ENCODE data around the gene PTPN22. TPM values are rescaled to one million over a fixed set of nuclear protein-coding genes. Genes with fewer than 3 reads are reported as not detected.

Gene PTPN22
- total and polyA plus RNA-seq, 2 experiments from 2014 or later, result 0.86 to 1.6 TPM

DNA sequence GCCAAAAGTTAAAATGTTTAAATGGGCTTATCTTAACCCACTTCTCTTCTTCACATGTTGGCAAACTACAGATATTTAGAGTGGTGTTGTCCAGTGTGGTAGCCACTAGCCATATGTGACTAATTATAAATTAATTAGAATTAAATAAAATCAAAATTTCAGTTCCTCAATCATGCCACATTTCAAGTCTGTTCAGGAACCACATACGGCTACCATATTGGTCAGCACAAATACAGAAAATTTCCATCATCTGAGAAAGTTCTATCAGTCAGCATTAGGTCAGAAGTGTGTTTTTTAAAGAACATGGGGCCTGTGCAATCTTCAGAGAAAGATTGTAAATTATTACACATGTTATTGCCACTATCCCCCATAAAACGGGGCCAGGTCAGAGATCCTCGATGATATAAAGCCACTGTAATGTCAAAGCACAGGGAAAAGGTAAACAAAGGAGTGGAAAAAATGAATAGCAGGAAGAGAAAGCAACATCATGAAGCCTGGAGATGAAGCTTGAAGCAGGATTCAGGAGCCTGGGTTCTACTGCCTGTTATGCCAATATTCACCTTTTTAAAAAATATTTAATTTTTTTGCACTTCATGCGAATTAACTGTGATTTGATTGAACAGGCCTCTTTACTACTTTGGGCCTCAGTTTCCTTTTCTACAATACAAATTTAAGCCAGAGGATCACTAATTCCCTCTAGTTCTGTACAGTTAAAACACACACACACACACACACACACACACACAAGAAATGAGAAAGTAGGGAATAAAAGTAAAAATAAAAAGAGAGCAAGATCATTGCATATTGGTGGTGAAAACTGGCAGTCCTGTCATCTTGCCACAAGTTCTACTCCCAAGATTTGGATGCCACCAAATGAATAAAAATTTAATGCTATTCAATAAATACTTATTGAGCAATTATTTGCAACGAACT, 61.6 kb downstream of the PTPN22 start:
- Histone ChIP-seq H3K4me2 (ENCODE audit: unreplicated experiment) (peak overlapping the region; percentile 99), H3K9me2 (ENCODE audit: insufficient read depth) (no peaks in the 10 kb centered on the region), H3K79me2 (ENCODE audit: insufficient read depth) (peaks cover 70% of the 10 kb centered on the region), H2AFZ (no peak overlapping the region), H3K36me3 (ENCODE audit: low read depth) (peaks cover 3% of the 10 kb centered on the region; the same call in 1 of the 2 replicates), H3K4me1 (ENCODE audit: insufficient read depth) (peaks cover 29% of the 10 kb centered on the region), H3K27me3 (replicated peaks; ENCODE audit: insufficient read depth) (no peaks in the 10 kb centered on the region), H3K27ac (peak overlapping the region; percentile 78), H3K4me3 (peak overlapping the region; percentile 99), H3F3A (ENCODE audit: insufficient read depth) (peaks cover 38% of the 10 kb centered on the region), H3K9me3 (ENCODE audit: low read depth) (no peaks in the 10 kb centered on the region), H4K20me1 (ENCODE audit: insufficient read depth) (no peaks in the 10 kb centered on the region; the same call in 1 of the 2 replicates), H3K9ac (peak overlapping the region; percentile 94)
- DNase-seq, result peak; percentile 55
- WGBS, 2 experiments (ENCODE audit: low coverage in 1 of 2, low lambda C conversion rate in 2 of 2, missing lambda C conversion rate in 2 of 2), result 31 to 35% methylated on average over 5 of the region's 5 CpGs
- no peak for TF ChIP-seq EZH2phosphoT487 (IDR thresholded peaks at IDR 0.05; ENCODE audit: insufficient read depth, low read depth)
- no peak for TF ChIP-seq EZH2 (IDR thresholded peaks at IDR 0.05; ENCODE audit: insufficient read depth, poor library complexity, severe bottlenecking)
- in situ Hi-C loops (cut with MboI), result no loop called here

DNA sequence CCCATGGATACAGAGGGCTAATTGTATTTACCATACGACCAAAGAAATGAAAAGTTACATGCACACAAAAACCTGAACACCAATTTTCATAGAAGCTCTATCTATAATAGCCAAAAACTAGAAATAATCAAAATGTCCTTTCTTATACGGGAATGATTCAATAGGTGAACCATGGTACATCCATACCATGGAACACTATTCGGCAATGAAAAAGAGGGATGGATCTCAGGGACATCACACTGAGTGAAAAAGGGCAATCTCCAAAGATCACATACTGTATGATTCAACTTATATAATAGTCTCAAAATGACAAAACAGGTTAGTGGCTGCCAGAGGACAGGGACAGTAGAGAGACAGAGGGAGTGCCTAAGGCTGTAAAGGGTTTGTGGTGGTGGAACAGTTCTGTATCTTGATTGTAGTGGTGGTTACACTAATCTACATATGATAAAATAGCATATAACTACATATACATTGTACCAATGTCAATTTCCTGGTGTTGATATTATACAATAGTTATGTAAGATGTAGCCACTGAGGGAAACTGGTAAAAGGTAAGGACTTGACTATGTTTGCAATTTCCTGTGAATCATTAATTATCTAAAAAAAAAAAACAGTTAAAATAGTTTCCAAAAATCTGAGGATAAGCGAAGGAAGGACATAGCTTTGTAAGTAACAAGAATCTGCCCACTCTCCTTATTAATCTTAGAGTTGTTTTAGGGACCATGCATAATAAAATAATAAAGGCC, 62.9 kb downstream of the PTPN22 start:
- H3K4me3 ChIP-seq, result peak overlapping the region; percentile 99
- H3K9ac ChIP-seq, result peak overlapping the region; percentile 94; the same call in 1 of the 2 replicates
- no peaks in the 10 kb centered on the region for H3K9me2 ChIP-seq (ENCODE audit: insufficient read depth)
- WGBS, 2 experiments (ENCODE audit: low coverage in 1 of 2, low lambda C conversion rate in 2 of 2, missing lambda C conversion rate in 2 of 2), result 71 to 73% methylated on average over 4 of the region's 4 CpGs
- H3K27ac ChIP-seq, result peak overlapping the region; percentile 78
- peaks cover 39% of the 10 kb centered on the region for H3K4me1 ChIP-seq (ENCODE audit: insufficient read depth)
- peak overlapping the region; percentile 99 for H3K4me2 ChIP-seq (ENCODE audit: unreplicated experiment)
- H3K79me2 ChIP-seq (ENCODE audit: insufficient read depth), result peaks cover 83% of the 10 kb centered on the region
- peaks cover 3% of the 10 kb centered on the region; the same call in 1 of the 2 replicates for H3K36me3 ChIP-seq (ENCODE audit: low read depth)
- H3K9me3 ChIP-seq (ENCODE audit: low read depth), result no peaks in the 10 kb centered on the region
- H2AFZ ChIP-seq, result no peak overlapping the region
- in situ Hi-C loops (cut with MboI), result no loop called here
- no peaks in the 10 kb centered on the region for H3K27me3 ChIP-seq (replicated peaks; ENCODE audit: insufficient read depth)
- peaks cover 38% of the 10 kb centered on the region for H3F3A ChIP-seq (ENCODE audit: insufficient read depth)
- peak; percentile 50 for DNase-seq
- TF ChIP-seq EZH2phosphoT487 (IDR thresholded peaks at IDR 0.05; ENCODE audit: insufficient read depth, low read depth) (no peak), EZH2 (IDR thresholded peaks at IDR 0.05; ENCODE audit: insufficient read depth, poor library complexity, severe bottlenecking) (no peak)
- H4K20me1 ChIP-seq (ENCODE audit: insufficient read depth), result no peaks in the 10 kb centered on the region; the same call in 1 of the 2 replicates

DNA sequence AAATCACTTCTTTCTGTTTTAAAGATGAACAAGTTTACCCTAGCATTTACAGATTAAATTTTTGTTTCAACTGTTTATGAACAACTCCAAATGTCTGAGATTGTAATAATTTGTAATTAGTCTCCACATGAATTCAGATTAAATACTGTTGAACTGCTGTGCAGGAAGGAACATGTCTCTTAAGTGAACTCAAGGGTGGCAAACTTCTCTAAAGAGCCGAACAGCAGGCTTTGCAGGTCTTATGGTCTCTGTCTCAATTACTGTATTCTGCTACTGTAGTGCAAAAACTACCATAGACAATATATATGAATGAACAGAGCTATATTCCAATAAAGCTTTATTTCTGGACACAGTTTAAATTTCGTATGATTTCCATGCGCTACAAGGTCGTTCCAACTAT, 65.9 kb downstream of the PTPN22 start:
- H3K36me3 ChIP-seq (ENCODE audit: low read depth), result peaks cover 3% of the 10 kb centered on the region; the same call in 1 of the 2 replicates
- H3K27ac ChIP-seq, result no peak overlapping the region
- H3F3A ChIP-seq (ENCODE audit: insufficient read depth), result peaks cover 29% of the 10 kb centered on the region
- no peak overlapping the region for H3K4me2 ChIP-seq (ENCODE audit: unreplicated experiment)
- DNase-seq, result no peak
- peaks cover 100% of the 10 kb centered on the region for H3K79me2 ChIP-seq (ENCODE audit: insufficient read depth)
- H3K27me3 ChIP-seq (replicated peaks; ENCODE audit: insufficient read depth), result no peaks in the 10 kb centered on the region
- no peak overlapping the region for H3K4me3 ChIP-seq
- no peaks in the 10 kb centered on the region for H3K9me3 ChIP-seq (ENCODE audit: low read depth)
- no peak overlapping the region for H2AFZ ChIP-seq
- no peak for TF ChIP-seq EZH2 (IDR thresholded peaks at IDR 0.05; ENCODE audit: insufficient read depth, poor library complexity, severe bottlenecking)
- TF ChIP-seq EZH2phosphoT487 (IDR thresholded peaks at IDR 0.05; ENCODE audit: insufficient read depth, low read depth), result no peak
- H3K9me2 ChIP-seq (ENCODE audit: insufficient read depth), result no peaks in the 10 kb centered on the region
- H4K20me1 ChIP-seq (ENCODE audit: insufficient read depth), result no peaks in the 10 kb centered on the region; the same call in 1 of the 2 replicates
- H3K9ac ChIP-seq, result no peak overlapping the region
- H3K4me1 ChIP-seq (ENCODE audit: insufficient read depth), result peaks cover 35% of the 10 kb centered on the region
- in situ Hi-C loops (cut with MboI), result no loop called here
- 82 to 86% methylated on average over 4 of the region's 4 CpGs for WGBS, 2 experiments (ENCODE audit: low coverage in 1 of 2, low lambda C conversion rate in 2 of 2, missing lambda C conversion rate in 2 of 2)

- H3K9ac ChIP-seq, result no peak overlapping the region
Measured at GRCh38 chr1:113805256-113805531, 66.3 kb downstream of the PTPN22 start.

More at GRCh38 chr1:113805256-113805531, 66.3 kb downstream of the PTPN22 start:
- no peak for DNase-seq
- Histone ChIP-seq H3K79me2 (ENCODE audit: insufficient read depth) (peaks cover 100% of the 10 kb centered on the region), H3K4me1 (ENCODE audit: insufficient read depth) (peaks cover 33% of the 10 kb centered on the region), H4K20me1 (ENCODE audit: insufficient read depth) (no peaks in the 10 kb centered on the region; the same call in 1 of the 2 replicates), H3K4me2 (ENCODE audit: unreplicated experiment) (no peak overlapping the region), H3K9me3 (ENCODE audit: low read depth) (no peaks in the 10 kb centered on the region), H3K9me2 (ENCODE audit: insufficient read depth) (no peaks in the 10 kb centered on the region), H2AFZ (no peak overlapping the region), H3K36me3 (ENCODE audit: low read depth) (peaks cover 3% of the 10 kb centered on the region; the same call in 1 of the 2 replicates), H3K27me3 (replicated peaks; ENCODE audit: insufficient read depth) (no peaks in the 10 kb centered on the region), H3F3A (ENCODE audit: insufficient read depth) (peaks cover 29% of the 10 kb centered on the region), H3K4me3 (no peak overlapping the region), H3K27ac (0 out of 2 replicates have a peak overlapping the region, but pooled peaks have one; percentile 12)
- in situ Hi-C loops (cut with MboI), result no loop called here
- TF ChIP-seq EZH2phosphoT487 (IDR thresholded peaks at IDR 0.05; ENCODE audit: insufficient read depth, low read depth) (no peak), EZH2 (IDR thresholded peaks at IDR 0.05; ENCODE audit: insufficient read depth, poor library complexity, severe bottlenecking) (no peak)
- 96 to 100% methylated on average over 6 of the region's 6 CpGs for WGBS, 2 experiments (ENCODE audit: low coverage in 1 of 2, low lambda C conversion rate in 2 of 2, missing lambda C conversion rate in 2 of 2)

All from GM23248 (cell line).